HG03342 (cell line): Measurements from ENCODE around the gene CARMIL3.

Source experiments
- ATAC-seq: cut with Tn5 transposase; IDR thresholded peaks from one replicate; pipeline ENCODE4 v1.9.1; 2021; ENCODE audit warnings: mild to moderate bottlenecking, moderate library complexity; ENCODE audit not compliant: unreplicated experiment

The CARMIL3 gene

DNA sequence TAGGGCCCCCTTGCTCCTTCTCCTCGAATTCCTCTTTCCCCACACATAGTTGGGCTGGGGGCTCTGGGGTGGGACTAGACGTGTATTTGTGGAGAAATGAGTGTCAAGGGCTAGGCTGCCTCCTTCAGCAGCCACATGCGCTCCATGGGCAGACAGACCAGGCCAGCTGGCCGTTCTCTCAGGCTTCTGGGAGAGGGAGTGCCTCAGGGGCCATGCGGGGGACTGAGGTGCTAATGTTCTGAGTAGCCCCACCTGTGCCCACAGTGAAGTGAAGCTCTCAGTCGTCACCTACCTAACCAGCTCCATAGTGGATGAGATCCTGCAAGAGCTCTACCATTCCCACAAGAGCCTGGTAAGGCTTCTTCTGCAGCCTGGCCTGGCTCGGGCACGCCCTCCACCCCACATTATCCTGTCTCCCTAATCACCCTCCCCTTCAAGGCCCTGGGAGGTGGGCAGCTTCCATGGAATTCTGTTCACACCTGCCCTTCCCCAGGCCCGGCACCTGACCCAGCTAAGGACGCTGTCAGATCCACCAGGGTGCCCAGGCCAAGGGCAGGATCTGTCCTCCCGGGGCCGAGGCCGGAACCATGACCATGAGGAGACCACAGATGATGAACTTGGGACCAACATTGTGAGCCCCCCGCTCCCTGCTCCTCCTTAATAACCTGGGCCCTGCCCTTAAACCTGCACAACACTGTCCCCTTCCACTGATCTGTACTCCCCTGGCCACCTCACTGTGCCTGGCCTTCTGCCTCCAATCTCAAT lies 10.6 kb downstream of the CARMIL3 start:
- ATAC-seq, result no peak

DNA sequence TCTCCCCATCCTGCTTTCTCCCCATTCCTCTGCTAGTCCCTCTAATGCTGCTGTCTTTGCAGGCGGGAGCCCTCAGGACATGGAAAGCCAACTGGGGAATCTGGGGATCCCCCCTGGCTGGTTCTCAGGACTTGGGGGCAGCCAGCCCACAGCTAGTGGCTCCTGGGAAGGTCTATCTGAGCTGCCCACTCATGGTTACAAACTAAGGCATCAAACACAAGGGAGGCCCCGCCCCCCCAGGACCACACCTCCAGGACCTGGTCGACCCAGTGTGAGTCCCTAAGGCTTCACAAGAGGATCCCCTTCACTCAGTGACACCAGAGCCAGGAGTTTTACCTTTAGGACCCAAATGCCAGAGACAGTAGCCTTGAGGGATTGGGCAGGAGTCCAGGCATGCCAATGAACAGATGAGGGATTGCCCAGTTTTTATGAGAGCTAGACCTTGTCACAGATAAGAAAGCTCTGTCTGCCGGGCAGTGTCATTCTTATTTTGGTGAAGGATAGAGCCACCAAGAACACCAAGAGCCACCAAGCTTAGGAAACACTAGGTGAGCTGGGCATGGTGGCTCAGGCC lies 11.5 kb downstream of the CARMIL3 start:
- ATAC-seq, result no peak

DNA sequence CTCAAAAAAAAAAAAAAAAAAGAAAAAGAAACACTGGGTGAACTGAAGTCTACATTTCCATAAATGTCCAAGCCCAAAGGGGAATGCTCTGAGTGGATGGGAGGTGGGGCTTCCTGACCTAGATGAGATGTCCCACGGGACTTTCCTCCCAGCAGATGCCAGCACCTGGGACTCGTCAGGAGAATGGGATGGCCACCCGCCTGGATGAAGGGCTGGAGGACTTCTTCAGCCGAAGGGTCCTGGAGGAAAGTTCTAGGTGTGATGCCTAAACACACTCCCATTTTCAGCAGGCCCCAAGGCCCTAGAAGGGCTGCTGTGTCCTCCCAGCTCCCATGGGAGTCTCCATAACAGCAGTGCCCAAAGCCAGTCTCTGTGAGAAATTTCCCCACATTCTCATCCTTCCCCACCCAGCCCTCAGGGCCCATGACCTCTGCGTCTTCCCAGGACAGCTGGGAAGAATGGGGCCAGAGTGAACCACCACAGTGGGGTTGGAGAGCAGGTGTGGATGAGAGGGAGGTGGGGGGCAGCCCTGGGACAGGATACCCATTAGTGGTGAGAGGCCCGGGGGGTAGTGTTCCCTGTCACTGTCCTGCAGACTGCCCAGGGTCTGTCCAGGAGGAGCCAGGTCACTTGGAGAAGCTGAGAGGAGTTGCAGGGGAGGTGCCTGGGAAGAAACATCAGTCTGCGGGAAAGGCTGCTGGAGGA lies 12.4 kb downstream of the CARMIL3 start:
- no peak for ATAC-seq

DNA sequence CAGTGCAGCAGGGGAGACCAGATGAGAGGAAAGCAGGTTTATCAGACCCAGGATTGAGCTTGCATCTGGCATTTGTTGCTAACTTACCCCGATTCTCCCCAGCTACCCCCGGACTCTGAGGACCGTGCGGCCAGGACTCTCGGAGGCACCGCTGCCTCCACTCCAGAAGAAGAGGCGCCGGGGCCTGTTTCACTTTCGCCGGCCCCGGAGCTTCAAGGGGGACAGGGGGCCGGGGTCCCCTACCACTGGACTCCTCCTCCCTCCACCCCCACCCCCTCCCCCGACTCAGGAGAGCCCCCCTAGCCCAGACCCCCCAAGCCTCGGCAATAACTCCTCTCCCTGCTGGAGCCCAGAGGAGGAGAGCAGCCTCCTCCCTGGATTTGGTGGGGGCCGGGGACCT lies 13.0 kb downstream of the CARMIL3 start:
- ATAC-seq, result no peak

DNA sequence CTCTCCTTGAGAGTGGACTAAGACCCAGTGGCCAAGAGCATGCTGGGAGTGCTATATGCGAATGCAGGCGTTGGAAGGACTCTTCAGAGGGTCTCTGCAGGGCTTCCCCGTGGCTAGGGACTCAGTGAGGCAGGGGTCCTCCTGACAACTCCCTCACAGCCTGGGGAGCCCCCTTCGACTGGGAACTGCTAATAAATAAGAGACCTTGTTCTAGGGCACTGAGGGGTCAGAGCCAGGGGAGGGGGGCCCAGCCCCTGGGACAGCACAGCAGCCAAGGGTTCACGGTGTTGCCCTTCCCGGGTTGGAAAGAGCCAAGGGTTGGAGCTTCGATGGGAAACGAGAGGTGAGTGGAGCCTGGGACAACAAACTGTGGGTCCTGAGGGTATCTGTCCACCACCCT lies 13.6 kb downstream of the CARMIL3 start:
- no peak for ATAC-seq

DNA sequence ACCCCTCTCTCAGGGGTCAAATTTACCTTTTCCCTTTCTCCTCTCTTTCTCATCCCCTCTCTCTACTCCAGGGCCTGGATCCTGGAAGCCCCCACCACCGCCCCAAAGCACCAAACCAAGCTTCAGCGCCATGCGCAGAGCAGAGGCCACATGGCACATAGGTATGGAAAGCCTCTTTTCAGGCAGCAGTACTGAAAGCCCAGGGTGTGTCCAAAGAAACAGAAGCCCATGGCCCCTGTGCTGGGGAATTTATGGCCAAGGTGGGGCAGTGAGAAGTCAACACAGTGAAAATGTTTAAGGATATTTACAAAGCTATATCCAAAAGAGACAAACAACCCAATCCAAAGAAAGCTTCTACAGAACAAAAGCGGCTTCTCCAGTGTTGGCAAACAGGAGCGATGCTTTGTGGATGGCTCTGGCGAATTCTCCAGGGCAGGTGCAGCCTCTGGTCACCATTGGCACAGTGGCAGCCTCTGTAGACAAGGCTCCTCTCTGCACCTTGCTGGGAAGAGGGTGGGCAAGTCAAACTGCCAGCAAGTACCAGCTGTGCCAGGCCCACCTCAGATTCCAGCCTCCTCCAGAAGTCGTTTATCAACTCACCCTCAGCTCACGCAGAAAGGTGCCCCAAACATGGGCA lies 14.8 kb downstream of the CARMIL3 start:
- ATAC-seq, result no peak

GRCh38 chr14:24067133-24068082 lies 15.6 kb downstream of the CARMIL3 start:
- no peak for ATAC-seq

DNA sequence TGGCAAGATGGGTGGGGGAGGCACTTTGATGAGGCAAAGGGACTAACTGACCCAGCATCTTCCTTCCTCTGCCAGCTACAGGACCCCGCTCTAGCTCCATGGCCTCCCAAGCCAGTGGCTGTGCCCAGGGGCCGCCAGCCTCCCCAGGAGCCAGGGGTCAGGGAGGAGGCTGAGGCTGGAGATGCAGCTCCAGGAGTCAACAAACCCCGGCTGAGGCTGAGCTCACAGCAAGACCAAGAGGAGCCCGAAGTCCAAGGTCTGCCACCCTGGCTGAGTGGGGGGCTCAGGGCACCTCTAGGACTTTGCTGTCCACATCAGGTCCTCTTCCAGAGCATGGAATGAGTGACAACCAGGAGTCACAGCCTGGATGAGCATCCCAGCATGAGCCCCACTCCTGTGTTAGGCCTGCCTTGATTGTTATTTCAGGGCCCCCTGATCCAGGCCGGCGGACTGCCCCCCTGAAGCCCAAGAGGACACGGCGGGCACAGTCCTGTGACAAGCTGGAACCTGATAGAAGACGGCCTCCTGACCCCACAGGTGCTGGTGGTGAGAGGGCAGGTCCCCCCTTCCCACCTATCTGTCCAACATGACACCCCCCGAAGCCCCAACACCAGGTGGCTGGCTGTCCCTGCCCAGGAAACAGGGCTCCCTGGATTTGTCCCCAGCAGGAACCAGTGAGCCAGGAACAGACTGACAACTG lies 17.1 kb downstream of the CARMIL3 start:
- ATAC-seq, result no peak

DNA sequence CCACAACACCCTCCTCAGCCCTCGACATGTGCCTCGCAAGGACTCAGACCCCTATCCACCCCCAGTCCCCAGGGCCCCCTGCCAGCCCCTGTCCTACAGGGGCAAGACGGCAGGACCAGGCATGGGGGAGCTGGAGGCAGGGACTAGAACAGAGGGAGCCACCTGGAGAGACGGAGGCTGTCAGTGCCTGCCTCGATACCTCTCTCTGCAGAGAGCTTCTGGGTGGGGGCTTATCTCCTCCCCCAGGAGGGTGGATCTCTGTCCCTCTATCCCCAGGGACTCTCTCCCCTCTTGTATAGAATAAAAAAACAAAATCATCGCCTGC lies 17.6 kb downstream of the CARMIL3 start:
- ATAC-seq, result no peak

DNA sequence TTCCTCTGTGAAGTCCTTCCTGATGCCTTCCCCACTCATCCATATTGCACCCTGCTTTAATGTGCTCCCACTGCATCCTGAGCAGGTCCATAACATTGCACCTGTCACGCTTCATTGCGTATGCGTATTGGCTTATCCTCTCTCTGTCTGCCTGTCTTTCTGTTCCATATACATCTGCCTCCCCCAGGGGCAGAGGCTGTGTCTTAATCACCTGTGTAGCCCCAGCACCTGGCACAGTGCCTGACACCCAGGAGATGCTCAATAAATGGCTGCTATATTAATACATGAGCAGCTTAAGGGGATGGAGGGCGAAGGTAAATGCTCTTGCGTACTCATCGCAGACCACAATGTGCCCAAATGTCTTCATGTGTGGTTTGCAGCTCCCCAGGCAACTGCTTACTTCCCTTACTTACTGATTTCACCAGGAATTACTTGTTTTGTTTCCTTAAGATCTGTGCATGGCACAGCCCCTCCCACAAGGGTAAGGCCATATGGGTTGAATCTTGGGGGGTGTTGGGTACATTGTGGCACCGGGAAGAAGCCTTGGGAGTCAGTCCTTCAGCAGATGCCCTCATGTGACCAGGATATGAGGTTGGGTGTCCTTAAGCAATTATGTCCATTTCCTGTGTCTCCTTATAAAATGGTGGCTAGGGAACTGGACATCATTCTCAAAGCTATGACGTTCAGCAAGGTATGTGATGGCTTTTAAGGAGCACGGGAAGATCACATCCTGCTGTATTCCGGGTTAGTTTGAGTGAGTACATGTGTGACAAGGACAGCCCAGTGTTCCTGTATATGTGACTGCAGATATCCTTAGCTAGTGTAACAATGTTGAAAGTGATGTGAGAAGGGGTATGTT lies 18.7 kb downstream of the CARMIL3 start:
- no peak for ATAC-seq

DNA sequence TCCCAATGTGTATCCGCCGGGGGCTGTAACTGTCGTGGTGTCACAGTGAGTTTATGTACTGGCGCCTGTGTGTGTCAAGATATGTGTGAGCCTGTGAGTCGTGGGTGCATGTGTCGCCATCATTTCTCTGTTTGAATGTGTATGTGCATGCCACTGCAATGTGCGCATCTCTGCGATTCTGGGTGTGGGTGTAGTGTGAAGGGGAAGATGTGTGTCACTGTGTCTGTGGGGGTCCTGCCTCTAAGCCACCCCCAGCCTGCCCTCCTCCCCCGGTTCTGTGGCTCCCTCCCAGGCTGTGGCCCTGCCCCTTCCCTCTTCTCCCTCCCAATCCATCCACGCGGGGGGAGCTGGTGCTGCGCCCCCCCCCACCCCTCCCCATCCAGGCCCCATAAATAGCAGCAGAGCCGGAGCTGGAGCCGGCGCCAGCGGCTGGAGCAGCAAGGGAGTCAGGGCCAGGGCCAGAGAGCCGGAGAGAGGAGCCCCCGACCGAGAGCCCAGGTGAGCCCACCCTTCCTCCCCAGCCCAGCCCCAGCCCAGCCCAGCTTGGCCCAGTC lies 19.4 kb downstream of the CARMIL3 start, which contains the start of gene CPNE6:
Gene CPNE6 (plus strand): TSS at position 419 of the 554 bp plus-strand sequence. CDS start 1,375 bp downstream, outside the sequence.
- no peak for ATAC-seq

DNA sequence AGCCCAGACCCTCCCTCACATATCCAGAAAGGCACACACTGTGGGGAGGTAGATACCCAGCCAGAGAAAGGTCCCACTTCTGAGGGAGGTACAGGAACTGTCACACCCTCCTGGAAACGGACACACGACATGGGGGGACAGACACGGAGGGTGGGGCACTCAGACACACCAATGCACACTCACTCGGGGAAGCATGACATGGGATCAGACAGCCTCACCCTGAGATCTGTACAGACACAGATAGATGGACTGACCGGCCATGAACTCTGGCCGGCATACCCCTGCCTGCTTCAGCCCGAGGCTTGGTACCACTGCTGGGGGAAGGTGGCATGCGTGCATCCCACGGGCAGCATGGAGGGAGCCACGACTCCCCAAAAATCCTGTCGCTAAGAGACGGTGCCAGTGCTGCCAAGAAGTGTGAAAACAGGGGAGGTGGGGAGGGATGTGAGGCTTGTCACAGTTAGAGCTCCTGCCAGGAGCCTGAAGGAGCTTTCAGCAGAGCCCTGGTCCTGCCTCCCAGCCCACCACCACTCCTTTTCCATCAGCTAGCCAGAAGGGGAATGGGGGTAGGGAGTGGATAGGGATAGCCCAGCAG lies 20.1 kb downstream of the CARMIL3 start:
- no peak for ATAC-seq

DNA sequence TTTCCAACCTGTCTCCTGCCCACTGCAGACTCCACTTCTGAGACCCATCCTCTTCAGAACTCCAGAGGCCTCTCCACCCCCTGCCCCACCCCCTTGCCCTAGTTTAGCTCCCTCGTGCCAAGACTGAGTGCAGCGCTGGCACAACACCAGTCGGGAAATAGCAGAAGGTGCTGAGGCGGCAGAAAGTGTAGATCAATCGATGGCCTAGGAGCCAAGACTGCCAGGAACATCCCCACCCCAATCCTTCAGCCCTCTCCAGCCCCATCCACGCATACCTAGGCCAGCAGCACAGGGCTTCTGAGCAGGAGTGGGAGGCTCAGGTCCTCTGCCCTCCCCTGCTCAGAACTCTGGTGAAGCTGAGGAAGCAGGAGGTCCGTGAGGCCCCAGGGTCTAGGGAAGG lies 20.6 kb downstream of the CARMIL3 start:
- ATAC-seq, result no peak

- ATAC-seq, result no peak
These were observed 21.4 kb downstream of the CARMIL3 start for GRCh38 chr14:24072881-24073877.

DNA sequence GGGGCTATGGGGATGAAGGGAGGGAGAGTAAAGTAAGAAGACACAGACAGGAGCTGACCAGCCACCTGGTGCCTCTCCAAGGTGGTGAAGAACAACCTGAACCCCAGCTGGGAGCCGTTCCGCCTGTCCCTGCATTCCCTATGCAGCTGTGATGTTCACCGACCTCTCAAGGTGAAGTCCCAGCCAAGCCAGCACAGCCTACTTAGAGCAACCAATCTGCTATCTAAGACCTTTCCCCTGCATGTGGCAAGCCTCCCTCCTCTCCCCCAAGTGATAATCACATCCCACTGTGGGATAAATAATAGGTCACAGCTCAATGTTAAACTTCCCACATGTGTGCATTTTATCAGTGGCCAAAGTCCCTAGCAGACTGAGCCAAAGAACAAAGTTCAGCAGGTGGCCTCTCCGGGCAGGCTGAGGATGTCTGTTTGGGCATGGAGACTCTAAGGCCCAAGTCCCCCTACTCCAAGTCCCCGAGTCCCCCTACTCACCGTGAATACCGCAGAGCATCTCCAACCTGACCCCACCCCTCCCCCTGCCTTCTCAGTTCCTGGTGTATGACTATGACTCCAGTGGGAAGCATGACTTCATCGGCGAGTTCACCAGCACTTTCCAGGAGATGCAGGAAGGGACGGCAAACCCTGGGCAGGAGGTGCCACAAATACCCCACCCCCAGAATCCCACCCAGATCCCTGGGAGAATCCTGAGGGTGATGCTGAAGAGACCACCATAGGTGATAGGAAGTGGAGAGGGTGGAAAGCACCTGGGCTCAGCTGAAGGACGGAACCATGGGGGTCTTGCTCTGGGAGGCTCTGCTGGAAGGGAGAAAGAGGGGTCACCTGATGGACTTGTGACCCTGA lies 23.0 kb downstream of the CARMIL3 start:
- no peak for ATAC-seq
